GM18498 (cell line): ENCODE results near the gene TMEM247.
"Not testable (repeated sequence)": the region's sequence is repeated elsewhere in the genome, so short reads cannot be mapped to it uniquely, and the experiment has no call there.

Source experiments
- ATAC-seq: cut with Tn5 transposase; IDR thresholded peaks from one replicate; pipeline ENCODE4 v1.9.1; 2021; ENCODE audit warnings: mild to moderate bottlenecking, moderate library complexity; ENCODE audit not compliant: unreplicated experiment

The TMEM247 gene

DNA sequence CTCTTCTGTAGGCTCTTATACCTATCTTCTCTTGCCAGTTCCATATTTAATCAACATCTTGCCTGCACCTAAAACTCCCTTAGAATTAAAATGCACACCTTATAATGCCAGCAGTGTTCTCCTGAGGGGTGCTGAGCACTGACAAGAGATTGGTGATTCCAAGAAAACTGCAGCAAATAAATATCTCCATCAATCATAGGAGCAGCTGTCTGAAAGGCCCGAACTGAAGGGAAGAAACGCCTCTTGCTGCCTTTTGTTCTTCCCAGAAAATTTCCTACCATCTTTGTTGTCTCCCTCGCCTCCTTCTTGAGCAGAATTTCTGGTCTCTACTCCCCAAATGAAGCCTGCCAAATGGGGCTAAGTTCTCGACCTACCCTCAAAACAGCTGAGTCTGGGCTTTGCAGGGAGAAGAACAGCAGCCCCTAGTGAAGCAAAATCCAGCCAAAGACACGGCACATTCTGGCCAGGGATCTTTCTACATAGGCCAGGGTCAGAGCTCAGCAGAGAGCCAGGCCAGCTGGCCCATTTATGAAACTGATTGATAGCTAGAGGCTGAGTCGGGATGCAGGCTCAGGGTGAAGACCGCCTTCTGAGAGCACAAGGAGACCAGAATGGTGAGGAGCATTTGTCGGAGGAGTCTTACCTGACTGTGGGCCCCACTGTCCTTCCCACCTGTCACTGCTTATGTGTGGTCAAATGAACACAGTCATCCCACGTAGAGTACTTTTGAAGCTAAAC lies 20.4 kb upstream of the TMEM247 start:
- no peak for ATAC-seq

DNA sequence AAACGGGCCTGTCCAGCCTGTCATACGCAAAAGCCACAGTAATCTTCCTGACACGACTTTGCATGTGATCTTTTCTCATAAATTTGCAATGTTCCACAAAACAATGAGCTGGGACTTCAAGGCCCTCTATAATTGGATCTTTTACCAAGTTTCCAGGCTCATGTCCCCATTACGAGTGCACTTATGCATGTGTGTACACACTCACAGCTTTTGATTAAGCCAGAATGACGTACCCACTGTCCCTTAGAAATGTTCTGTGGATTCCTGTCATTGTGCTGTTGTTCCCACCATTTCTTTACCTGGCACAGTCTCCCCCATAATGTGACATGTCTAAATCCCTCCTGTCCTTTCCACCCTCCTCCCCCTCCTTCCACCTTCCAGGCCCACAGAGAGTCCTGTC lies 19.7 kb upstream of the TMEM247 start:
- ATAC-seq = no peak

DNA sequence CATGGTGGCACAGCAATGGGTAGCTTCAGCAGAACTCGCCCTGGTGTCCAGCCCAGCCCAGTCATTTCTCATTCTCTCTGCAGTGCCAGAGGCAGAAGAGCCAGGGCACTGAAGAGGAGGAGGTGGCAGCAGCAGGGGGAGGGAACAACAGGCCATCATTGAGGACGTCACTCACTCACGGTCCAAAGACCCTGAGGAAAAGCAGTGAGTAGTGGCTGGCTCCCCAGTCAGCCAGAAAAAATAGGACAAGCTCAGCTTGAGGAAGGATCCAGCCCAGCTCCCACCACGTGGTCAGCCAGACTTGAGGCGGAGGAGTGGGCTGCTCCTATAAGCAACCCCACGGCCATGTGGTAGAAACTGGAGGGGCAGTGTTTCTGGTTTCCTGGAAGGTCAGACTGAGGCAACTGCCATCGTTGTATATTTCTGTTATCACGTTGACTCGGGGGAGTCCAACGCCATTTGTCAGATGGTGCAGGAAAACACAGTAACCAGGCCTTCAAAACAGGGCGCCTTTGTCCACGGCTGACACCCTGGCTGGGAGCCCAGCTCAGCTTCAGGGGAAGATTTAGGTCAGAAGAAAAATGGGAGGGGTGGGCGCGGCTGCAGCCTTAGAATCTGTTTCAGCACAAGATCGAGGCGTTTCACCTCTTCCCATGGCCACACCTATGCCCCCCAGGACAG lies 19.0 kb upstream of the TMEM247 start:
- ATAC-seq = no peak

GRCh38 chr2:46461011-46461674 lies 18.2 kb upstream of the TMEM247 start:
- peak; percentile 56 for ATAC-seq

DNA sequence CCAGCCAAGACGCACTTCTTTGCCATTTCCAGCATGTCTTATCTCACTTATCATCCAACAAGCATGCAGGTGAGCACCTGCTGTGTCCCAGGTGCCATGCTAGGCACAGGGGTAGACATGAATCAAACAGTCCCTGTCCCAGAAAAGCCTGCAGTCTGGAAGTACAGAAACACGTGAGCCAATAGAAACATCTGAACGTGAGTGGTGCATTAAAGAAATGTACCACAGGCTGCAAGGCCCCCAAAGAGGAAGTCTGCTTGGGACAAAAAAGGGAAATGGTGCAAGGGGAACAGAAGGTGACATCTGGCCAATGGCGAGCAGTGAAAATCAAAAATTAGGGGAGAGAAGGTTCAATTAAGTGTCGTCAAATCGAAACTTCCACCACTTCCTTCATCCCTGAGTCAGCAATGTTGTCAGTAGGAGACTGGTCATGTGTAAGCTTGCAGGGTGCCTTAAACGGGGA lies 17.6 kb upstream of the TMEM247 start:
- peak; percentile 33 for ATAC-seq

DNA sequence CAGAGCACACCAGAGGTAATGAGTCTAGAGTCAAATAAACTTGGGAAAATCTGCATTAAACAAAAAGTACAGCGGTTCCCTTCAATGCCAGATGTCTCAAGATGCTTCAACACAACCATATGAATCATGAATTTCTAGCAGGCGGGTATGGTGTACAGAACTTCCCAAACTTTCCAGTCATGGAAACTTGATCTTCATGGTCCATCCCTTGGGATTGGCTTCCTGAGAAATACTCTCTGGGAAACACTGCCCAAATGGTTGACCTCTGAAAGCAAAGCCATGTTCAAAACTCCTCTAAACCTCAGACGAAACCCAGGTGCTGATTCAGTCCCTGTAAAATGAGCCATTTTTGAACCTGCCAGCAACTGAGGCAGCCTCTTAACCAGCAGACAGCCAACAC lies 16.4 kb upstream of the TMEM247 start:
- ATAC-seq = no peak

GRCh38 chr2:46469116-46469515 lies 10.2 kb upstream of the TMEM247 start:
- ATAC-seq = no peak

GRCh38 chr2:46469700-46470099 lies 9.7 kb upstream of the TMEM247 start:
- ATAC-seq = no peak

GRCh38 chr2:46470114-46470628 lies 9.2 kb upstream of the TMEM247 start:
- ATAC-seq = no peak

DNA sequence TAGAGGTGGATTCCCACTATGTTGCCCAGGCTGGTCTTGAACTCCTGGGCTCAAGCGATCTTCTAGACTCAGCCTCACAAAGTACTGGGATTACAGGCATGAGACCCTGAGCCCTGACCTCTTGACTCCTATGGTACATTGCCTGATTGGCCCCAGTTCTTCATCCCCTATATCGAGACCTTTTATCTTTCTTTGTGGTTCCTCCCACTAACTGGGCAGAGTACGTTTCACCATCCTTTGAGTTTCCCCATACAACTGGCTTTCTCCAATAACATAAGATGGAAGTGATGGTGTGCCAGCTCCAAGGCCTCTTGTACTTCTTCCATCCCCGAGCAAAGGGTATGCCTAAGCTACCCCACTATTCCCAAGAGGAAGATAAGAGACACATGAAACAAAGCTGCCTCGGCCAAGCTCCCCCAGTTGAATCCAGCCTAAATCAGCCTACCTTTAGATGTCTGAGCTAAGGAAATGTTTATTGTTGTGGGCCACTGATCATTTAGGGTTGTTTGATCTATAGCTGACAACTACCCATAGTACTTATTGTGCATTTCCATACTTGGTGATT lies 8.3 kb upstream of the TMEM247 start:
- ATAC-seq = no peak

- ATAC-seq = no peak
These were observed 7.7 kb upstream of the TMEM247 start for GRCh38 chr2:46471697-46472096.

DNA sequence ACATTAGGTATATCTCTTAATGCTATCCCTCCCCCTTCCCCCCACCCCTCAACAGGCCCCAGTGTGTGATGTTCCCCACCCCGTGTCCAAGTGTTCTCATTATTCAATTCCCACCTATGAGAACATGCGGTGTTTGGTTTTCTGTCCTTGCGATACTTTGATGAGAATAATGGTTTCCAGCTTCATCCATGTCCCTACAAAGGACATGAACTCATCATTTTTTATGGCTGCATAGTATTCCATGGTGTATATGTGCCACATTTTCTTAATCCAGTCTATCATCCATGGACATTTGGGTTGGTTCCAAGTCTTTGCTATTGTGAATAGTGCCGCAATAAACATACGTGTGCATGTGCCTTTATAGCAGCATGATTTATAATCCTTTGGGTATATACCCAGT lies 7.2 kb upstream of the TMEM247 start:
- not testable (repeated sequence) for ATAC-seq

- not testable (repeated sequence) for ATAC-seq
These were observed 1.9 kb upstream of the TMEM247 start for GRCh38 chr2:46477462-46477861.

DNA sequence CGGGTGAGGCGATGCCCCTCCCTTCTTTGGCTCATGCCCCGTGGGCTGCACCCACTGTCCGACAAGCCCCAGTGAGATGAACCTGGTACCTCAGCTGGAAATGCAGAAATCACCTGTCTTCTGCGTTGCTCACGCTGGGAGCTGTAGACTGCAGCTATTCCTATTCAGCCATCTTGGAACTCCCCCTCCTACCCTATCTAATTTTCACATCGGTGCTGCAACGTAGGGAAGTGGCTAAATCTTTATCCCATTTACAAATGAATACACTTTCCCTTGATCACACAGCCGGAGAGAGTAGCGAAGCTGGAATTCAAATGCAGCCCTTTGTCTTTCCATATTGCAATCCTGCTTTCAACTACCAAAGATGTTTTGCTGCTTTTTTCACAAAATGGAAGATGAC lies 1.4 kb upstream of the TMEM247 start:
- ATAC-seq = no peak

DNA sequence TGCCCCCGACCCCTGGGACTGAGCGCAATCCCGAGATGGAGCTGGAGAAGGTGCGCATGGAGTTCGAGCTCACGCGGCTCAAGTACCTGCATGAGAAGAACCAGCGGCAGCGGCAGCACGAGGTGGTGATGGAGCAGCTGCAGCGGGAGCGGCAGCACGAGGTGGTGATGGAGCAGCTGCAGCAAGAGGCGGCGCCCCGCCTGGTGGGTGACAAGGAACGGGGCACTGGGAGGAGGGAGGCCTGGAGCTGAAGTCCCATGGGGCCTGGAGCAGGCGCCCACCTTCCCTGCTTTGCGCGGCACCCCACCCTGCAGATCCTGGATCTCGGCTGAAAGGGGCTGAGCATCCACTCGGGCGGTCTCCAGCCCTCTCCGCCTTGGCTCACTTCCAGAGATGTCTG lies 1.2 kb downstream of the TMEM247 start:
- no peak for ATAC-seq

- no peak for ATAC-seq
These were observed 2.1 kb downstream of the TMEM247 start for GRCh38 chr2:46481198-46482193.

DNA sequence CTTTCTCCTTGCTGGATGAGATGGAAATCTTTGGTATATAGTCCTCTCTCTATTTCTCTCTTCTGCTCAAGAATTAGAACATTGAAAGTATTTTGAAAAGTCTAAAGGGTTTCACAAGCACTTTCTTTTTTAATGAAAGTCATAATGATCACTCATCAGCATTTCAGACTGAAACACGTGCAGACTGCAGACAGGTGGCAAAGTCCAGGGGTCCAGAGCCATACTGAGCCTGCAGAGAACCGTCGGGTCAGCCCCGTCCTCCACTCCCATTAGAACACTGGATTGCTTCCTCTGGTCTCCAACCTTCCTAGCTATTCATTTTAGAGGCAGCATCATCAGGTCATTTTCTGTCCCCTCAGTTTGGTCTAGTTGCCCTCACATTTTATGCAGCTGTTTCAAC lies 3.1 kb downstream of the TMEM247 start:
- no peak for ATAC-seq

DNA sequence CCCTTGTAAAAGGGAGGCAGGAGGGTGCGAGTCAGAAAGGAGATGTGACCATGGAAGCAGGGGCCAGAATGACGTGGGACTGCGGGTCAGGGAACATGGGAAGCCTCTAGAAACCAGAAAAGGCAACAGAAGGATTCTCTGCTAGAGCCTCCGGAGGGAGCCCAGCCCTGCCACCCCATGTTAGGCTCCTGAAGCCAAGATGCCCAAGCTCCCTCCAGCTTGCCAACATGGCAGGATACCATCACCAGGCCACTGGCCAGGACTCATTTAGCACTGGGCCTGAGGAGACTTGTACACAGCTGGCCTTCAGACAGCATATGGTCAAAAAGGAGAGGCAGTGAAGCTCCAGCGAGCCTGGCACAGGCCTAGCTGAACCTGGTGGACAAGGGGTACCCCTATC lies 5.6 kb downstream of the TMEM247 start:
- no peak for ATAC-seq

DNA sequence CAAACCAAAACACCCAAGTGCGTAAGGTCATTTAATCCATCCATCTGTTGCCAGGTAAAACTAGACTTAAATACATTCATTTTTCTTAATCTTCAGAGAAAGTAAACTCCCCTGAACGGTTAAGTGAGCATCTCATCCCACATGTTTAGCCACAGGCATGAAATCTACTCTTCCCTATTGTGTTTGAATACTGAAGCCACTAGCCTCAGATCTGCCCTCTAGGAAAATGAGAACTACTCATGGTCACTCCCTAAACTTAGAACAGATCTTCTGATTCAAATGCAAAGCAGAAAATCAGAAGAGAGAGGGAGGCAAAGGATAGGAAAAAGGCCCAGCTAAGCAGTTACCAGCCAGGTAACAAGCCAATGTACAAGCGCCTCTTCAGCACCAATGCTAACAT lies 7.1 kb downstream of the TMEM247 start:
- ATAC-seq = no peak

DNA sequence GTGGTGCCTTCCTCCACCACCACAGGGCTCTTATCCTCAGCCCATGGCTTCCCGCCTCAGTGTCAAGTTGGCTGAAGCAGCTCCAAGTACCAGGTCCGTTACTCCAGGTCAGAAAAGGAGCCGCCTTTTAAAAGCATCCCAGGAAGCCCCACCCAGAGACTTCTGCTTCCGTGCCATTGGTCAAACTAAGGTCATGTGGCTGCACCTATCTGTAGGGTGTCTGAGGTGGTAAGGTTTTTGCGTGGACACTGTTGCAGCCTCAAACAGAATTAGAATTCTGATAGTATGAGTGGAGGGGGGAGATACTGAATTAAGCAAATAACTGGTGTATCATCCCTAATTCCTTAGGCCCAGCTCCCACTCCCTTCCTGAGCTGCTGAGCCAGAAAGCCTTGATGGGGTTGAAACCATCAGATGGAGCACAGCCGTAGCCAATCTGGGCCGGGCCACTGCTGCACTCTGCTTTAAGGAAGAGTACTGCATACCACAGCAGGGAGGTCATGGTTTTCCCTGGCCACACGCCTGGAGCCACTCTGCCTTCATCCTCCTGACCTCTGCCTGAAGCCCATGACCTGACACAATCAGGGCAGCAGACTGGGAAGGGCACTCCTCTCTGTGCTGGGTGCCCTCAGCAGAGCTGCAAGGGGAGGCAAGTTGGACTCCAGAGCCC lies 8.4 kb downstream of the TMEM247 start:
- ATAC-seq = no peak
